ENCODE data around the gene HOXD10.

HOXD10 gene

GRCh38 chr2:176123411-176124109, 7.0 kb downstream of the HOXD10 start:
- DNase-seq: no peak

GRCh38 chr2:176124110-176124946, 7.8 kb downstream of the HOXD10 start:
- DNase-seq: no peak

DNA sequence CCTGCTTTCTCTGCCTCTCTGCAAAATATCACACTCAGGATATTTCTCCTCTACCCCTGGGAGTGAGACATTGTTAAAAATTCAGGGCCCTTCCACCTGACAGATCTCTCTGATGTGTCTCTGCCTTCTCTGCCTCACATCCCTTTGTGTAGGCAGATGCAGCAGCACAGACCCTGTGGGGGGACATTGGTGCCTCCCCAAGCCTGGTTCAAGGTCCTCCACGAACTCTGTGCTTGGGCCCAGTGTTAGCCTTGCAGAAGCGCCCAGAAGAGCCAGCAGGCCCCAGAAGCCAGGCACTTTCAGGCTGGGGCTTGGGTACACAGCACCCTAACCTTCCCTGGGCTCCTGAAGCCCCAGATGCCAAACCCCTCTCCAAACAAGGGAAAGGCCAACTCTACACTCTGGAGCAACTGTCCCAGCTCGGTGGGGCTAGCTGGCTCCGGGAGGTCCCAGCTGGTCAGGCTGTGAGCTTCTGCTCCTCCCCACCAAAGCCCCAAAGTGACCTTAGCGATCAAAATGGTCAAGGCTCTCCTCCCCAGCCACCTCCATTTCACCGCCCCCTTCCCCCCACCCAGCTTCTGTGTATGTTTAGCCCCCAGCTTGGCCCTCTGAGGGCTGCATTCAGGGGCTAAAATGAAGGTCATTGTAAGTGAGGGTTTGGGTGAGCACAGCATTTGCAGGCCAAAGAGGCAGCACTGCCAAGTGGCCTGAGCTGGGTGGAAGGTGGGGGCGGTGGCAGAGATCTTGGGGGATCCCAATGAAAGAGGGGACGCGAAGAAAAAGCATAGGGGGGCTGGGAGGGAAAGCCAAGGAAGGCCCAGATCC, 8.6 kb downstream of the HOXD10 start:
- no peak for DNase-seq

DNA sequence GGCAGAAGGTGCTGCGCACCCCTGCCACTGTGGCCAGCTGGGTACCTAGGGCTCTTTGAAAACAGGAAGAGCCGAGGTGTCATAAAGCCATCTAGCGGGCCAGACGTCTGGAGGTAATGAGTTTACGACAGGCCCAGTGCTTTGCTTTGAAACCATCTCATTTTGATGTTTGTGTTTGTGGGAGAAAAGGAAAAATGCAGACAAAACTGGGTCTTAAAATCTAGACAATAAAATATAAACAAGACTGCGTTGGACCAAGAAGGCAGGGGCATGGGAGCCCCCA, 9.1 kb downstream of the HOXD10 start:
- no peak for DNase-seq

GRCh38 chr2:176126929-176127773, 10.6 kb downstream of the HOXD10 start:
- DNase-seq: no peak

GRCh38 chr2:176127774-176128072, 11.1 kb downstream of the HOXD10 start:
- DNase-seq: no peak

GRCh38 chr2:176128172-176128981, 11.8 kb downstream of the HOXD10 start:
- no peak for DNase-seq

GRCh38 chr2:176128982-176129796, 12.6 kb downstream of the HOXD10 start, which contains the start of gene HOXD8:
TSS of gene HOXD8 (plus strand) at chr2:176129705. CDS start at chr2:176130367, 662 bp downstream.
- no peak for DNase-seq

DNA sequence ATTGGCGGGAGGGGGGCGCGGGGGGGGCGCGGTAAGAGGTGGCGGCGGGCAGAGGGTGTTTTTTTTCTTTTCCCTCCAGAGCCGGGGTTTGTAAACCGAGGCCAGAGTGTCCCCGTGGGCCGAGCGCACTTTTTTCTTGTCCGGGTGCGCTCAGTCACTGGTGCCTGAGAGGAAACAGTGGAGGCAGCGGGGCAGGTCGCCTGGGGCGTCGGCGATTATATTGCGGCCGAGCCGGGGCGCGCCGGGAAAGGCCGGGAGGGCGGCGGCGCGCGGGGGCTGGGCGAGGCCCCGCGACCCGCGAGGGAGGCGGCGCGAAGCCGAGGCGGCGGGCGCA, 13.2 kb downstream of the HOXD10 start:
- no peak for DNase-seq

- DNase-seq: peak; percentile 26
Measured at GRCh38 chr2:176130147-176130956, 13.8 kb downstream of the HOXD10 start.

DNA sequence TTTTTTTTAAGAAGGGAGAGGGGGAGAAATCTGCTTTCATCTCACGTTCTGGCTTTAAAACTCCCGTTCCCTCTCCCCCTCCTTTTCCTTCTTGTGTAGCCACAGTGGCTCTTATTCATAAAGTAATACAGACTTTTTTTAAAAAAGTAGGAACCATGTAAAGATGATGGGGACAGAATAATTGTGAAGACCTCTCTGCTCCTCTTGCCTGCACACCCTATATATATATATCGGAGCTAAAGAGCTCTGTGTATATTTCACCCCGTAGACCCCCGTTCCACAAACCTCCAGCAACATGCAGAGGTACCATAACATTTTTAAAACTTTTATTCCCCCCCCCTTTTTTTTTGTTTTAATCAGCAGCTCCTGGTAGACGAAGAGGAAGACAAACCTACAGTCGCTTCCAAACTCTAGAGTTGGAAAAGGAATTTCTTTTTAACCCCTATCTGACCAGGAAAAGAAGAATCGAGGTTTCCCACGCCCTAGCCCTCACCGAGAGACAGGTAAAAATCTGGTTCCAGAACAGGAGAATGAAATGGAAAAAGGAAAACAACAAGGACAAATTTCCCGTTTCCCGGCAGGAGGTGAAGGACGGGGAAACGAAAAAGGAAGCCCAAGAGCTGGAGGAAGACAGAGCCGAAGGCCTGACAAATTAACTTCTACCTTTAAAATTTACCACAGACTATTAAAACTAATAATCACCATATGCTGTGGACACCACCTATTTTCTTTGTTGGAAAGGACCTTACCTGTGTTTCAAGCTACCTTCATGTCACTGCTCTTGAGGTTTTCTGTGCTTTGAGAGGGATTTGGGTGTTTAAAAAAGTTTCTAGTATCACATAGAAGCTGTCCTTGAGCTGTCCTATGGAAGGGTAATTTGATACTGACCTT, 14.6 kb downstream of the HOXD10 start:
- no peak for DNase-seq

DNA sequence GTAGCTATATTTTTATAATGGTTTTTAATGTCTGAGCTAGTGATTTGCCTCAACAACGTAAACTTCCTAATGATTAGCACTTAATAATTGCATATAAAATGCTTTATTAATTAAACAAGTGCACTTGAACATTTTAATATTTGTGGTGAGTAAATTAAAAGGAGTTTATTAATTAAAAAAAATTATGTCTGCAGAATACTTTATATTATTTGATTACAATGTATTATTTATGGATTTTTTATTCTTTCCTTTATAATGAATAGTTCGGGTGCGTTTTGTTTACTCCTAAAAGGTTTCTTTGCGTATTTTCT, 15.2 kb downstream of the HOXD10 start:
- no peak for DNase-seq

GRCh38 chr2:176132205-176133171, 15.9 kb downstream of the HOXD10 start:
- DNase-seq: no peak

DNA sequence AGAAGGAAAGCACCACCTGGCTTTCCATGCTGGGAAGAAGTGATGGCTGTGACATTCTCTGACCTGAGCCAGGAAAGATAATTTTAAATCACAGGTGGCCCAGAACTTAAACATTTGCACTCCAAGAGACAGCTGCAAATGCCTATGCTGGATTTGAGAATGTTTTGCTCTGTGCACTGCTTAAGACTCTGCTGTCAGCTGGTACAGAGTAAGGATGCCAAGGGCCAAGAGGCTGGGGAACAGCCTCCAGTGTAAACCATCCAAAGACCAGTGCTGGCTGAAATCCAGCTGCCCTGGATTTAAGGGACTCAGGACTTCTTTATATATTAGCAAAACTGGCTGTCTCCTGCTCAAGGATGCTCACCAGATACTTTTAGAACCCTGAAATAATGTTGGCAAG, 16.8 kb downstream of the HOXD10 start:
- no peak for DNase-seq

GRCh38 chr2:176134035-176134434, 17.5 kb downstream of the HOXD10 start:
- DNase-seq: no peak

DNA sequence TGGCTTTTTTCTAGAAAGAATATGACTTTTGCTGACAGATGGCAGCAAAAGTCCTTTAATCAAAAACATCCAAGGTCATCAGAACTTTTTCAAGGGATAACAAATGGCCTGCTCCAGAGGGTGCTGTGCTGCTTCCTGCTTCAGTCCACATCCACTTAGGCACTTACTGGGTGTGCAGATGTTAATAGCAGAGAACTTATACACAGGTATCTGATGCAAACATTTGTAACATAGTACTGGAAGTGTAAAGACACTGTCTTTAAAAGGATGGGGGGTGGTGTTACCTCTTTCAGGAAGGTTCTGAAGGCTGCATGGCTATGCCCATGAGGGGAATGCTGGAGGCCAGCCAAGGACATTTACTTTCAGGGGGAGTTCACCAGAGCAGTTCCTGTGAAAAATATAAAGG, 18.5 kb downstream of the HOXD10 start:
- no peak for DNase-seq

GRCh38 chr2:176136374-176137251, 20.0 kb downstream of the HOXD10 start:
- DNase-seq: no peak
